Suppressor macrophage treated with lipopolysaccharide for 1 hour (primary cell): Measurements from ENCODE around the gene RBMX2.
"Not testable (repeated sequence)": the region's sequence is repeated elsewhere in the genome, so short reads cannot be mapped to it uniquely, and the experiment has no call there.

Source experiments
- DNase-seq, 3 donors: peaks; one replicate each; pipeline ENCODE4 v3.0.0-alpha.2; 2020 to 2022

The RBMX2 gene, protein sequence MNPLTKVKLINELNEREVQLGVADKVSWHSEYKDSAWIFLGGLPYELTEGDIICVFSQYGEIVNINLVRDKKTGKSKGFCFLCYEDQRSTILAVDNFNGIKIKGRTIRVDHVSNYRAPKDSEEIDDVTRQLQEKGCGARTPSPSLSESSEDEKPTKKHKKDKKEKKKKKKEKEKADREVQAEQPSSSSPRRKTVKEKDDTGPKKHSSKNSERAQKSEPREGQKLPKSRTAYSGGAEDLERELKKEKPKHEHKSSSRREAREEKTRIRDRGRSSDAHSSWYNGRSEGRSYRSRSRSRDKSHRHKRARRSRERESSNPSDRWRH

GRCh38 chrX:130401415-130402207 is at the start of gene RBMX2:
Gene RBMX2, plus strand, starts transcription at chrX:130401987. Its CDS starts 46 bp downstream, at chrX:130402033.
- peak; percentile 86 to 92 (median 86) for DNase-seq

DNA sequence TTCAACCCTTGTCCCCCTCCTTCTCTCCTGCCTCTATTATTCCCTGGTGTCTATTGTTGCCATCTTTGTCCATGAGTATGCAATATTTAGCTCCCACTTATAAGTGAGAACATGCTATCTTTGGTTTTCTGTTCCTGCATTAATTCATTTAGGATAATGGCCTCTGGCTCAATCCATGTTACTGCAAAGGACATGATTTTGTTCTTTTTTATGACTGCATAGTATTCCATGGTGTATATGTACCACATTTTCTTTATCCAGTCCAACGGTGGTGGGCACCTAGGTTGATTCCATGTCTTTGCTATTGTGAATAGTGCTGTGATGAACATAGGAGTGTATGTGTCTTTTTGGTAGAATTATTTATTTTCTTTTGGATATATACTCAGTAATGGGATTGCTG is 49.7 kb upstream of the RBMX2 start:
- DNase-seq: not testable (repeated sequence)

DNA sequence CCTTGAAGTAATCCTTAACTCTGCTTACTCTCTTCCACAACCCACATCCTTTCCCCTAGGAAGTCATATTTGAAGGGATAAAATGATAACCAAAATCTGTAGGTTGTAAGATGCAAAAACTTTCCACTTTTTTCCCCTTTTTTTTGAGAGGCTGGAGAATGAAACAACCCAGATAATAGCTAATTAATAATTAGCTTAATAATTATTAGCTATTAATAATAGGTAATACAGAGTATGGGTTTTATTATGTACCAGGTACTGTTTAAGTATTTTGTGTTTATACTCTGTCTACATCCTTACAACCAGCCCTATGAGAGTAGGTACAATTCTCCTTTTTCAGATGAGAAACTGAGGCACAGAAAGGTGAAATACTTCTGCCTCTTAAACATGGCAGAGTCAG is 25.7 kb upstream of the RBMX2 start:
- no peak for DNase-seq

DNA sequence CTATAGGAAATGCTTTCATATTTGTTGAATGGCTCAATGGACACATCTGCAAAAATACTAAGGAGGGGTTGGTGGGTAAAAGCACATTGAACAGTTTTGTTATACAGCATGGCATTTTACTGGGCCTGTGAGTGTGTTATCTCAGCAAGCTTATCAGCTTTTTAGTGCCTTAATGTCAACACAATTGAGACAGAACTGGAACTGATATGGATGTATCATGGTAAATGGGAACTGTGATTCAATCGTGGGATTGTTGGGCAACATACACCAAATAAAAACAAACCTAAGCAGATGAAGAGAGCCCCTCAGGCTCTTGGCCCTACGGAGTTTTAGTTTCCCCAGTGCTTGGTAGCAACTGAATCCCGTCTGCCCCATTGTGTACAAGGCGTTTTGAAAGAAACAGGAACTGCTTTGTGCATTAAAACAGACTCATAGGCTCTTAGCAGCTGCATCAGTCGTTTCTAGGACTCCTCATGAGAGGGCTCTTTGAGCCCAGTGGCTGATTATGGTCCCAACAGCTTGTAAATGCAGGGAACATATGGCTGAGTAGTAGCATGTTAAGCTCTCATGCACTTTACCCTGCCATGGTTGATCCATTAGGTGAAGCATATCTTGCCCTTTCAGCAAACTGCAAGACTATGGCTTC is 23.6 kb upstream of the RBMX2 start:
- DNase-seq: no peak

DNA sequence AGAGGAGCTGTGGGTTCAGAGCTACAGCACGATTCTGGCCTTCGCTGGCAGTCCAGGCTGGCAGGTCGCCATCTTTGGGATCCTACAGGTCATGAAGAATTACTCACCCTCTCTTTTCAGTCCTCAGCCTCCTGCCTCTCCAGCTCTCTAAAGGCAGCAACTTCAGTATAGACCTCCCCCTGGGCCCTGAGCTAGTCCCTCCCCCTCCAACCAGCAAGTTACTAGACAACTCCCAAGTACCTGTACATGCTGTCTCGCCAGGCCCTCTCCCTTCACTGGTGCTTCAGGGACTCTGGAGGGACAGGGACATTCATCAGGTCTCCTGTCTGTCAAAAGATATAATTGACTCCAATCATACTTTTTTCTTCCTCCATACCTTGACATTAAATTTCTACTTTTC is 16.3 kb upstream of the RBMX2 start, which contains the start of gene GPR119:
Gene GPR119 (minus strand): TSS at position 155 of the 400 bp plus-strand sequence. CDS start 227 bp downstream, outside the sequence.
- DNase-seq: no peak

DNA sequence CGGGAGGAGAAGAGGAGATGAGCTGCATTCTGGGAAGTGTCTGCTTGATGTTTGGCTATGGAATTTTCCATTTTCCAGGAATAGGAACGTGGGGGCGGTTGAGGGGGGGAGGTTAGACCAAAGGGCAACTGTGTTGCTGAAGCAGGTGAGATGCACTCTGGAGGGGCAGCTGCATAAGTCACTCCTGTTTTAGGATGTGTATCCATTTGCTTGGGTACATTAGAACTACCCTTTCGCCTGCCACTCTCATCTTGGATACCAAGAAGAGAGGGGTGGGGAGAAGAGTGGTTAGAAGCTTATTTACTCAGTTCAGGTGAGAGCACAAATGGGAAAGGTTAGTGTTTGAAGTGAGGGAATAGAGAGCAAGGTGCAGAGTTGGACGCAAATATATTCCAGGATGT is 15.4 kb upstream of the RBMX2 start:
- DNase-seq: no peak

- peak; percentile 27 to 36 (median 36) for DNase-seq
These were observed 8.2 kb upstream of the RBMX2 start for GRCh38 chrX:130393451-130394074.

- DNase-seq: no peak
These were observed 6.4 kb upstream of the RBMX2 start for GRCh38 chrX:130395341-130395740.

DNA sequence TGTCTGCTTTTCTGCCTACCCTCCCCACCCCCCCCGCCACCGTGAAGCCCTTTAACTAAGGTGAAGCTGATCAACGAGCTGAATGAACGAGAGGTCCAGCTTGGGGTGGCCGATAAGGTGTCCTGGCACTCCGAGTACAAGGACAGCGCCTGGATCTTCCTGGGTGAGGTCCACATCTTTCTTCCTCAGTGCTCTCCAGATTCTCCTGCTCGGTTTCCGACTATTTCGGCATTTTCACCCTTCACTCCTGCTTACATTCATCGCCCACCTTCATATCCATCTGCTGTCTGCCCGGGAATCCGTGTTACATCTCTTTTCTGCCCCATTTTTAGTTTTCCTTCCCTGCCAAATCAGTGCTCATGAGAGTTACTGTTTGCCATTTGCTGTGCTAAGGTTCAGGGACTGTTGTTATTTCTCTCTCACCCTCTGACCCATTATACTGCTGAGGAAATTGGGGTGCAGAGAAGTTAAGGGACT is 459 bp downstream of the RBMX2 start:
- DNase-seq: no peak

DNA sequence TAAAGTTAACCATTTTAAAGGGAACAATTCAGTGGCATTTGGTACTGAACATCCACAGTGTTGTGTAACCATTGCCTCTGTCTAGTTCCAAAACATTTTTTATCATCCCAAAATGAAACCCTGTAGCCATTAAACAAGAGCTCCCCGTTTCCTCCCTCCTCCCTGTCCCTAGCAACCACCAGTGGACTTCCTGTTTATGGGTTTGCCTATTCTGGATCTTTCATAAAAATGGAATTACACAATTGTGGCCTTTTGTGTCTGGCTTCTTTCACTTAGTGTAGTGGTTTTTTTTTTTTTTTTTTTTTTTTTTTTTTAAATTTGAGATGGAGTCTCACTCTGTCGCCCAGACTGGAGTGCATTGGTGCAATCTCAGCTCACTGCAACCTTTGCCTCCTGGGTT is 11.6 kb downstream of the RBMX2 start:
- peak; percentile 59 to 84 (median 78) for DNase-seq

GRCh38 chrX:130414800-130415199 is 13.0 kb downstream of the RBMX2 start:
- DNase-seq: no peak

DNA sequence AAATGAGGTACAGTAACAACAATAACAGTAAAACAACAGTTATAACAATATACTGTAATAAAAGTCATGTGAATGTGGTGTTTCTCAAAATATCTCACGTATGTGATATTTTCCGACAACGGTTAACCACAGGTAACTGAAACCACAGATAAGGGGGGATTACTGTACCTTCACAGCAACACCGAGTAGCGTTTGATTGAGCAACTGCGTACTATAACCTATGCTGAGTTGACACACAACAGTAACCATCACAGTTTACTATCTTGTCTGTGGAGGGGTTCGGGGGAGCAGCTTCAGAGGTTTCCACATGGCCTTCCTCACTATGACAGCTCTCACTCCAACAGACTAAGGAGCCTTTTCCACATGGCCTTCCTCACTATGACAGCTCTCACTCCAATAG is 13.4 kb downstream of the RBMX2 start:
- DNase-seq: no peak

DNA sequence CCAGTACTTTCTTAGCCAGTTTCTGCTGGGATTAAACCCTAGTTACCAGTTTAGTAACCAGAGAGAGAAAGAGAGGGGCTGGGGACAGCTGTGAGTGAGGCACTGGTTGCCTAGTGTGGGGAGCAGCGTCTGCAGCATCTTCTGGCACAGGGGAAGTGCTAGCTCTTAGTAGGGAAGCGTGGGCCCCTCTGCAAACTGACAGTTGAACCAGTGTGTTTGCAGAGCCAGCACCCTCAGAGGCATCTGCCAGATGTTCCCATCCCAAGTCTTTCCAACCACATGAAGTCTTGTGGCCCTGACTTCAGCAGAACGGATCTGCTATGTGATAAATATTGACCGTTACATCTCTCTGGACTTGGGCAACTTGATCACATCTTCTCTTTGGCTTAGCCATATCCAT is 15.0 kb downstream of the RBMX2 start:
- no peak for DNase-seq

DNA sequence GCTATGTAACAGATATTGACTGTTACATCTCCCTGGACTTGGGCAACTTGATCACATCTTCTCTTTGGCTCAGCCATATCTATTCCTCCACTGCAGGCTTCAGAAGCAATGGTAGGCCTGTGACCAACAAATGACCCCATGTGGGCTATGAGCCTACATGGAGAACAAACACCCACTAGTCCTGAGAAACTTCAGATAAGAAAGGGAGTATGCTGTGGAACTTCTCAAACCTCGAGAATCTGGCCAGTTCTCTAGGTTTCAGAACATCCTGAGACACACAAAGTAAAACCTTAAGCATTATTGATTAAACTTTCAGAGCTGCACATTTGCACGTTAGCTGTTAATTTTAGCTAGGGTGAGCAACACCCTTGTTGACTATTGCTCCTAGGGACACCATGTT is 16.3 kb downstream of the RBMX2 start:
- DNase-seq: no peak

DNA sequence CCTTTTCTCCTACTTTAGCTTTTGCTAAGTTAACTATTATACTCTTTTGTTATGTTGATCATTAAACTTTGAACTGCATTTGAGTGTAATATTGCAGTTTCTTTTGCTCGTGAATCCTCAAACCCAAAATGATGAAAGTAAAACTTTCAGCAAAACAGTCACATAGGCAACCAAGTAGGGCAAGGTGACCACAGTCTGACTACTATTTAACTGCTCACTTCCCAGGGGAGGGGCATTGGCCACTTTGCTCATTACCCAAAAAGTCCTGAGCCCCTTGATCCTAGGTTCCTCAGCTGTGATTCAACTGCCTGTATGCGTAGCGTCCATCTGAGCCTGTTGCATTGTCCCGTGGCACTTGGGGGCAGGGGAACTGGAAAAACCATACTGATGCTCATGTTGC is 17.0 kb downstream of the RBMX2 start:
- no peak for DNase-seq

GRCh38 chrX:130419263-130419662 is 17.5 kb downstream of the RBMX2 start:
- DNase-seq: no peak

DNA sequence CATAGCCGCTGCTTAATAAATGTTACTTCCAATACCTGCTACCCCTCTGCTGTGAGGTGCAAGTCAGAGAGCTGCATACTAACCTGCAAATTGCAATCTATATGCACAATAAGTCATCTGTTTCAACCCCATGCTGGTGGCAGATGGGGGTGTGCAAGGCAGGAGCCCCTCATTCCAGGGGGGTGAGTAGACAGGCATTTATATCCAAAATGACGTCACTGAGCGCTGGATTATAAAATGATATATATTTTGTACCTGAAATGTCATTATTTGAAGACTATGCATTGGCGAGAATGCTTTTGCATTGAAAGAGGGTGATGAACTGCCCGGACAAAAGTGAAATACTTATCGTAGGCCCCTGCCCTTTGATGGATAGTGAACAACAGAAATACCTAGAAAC is 24.7 kb downstream of the RBMX2 start:
- DNase-seq: no peak

DNA sequence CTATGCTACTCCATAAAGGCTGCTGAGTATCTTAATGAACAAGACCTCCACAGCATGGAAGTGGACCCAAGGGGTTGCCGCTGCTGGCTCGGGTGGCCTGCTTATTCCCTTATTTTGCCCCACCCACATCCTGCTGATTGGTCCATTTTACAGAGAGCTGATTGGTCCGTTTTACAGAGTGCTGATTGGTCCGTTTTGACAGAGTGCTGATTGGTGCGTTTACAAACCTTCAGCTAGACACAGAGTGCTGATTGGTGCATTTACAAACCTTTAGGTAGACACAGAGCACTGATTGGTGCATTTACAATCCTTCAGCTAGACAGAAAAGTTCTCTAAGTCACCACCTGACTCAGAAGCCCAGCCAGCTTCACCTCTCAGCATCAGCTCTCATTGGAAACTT is 27.4 kb downstream of the RBMX2 start:
- DNase-seq: not testable (repeated sequence)

DNA sequence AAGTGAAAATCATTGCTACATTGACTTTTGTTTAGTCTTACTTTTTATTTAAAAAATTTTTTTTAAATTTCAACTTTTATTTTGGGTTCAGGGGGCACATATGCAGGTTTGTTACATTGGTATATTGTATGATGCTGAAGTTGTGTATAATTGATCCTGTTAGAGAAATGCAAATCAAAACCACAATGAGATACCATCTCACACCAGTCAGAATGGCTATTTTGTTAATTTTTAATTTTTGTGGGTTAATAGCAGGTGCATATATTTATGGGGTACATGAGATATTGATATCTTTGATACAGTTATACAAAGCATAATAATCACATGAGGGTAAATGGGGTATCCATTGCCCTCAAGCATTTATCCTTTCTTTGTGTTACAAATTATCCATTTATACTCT is 34.1 kb downstream of the RBMX2 start:
- no peak for DNase-seq

DNA sequence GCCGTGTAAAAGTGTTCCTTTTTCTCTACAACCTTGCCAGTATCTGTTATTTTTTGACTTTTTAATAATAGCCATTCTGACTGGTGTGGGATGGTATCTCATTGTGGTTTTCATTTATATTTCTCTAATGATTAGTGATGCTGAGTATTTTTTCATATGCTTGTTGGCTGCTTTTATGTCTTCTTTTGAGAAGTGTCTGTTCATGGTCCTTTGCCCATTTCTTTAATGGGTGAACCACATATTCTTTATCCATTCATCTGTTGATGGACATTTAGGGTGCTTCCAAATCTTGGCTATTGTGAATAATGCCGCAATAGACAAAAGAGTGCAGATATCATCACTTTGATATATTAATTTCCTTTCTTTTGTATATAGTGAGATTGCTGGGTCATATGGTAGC is 36.2 kb downstream of the RBMX2 start:
- not testable (repeated sequence) for DNase-seq

GRCh38 chrX:130443875-130444274 is 42.1 kb downstream of the RBMX2 start:
- DNase-seq: no peak

DNA sequence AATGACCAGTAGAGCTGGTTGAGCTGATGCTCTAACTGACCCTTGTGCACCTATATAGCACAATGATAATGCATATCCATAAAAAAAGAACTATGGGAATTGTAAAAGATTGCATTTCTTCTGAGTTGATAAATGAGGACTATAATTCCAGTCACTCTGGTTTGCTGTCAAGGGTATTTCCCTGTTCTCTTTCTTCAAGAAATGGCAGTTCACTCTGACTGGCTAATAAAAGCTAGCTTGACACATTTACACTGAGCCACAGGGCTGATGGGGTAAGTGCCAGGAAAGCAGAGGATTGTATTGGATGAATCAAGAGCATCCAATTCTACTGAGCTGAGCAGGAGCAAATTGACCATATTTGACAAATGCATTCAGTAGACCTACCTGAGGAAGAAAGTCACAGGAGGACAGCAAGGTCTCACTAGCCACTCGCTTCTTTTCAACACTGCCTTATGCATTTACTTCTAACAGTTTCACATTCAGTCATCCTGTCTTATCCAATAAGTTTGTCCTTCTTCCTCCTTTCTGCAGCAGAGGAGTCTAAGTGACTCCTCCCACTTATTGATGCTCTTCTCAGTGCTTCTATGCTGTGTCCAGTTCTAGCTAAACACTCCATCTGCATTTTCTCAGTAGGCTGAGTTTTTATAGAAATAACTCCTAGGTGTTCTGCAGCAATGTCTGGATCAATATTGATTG is 43.0 kb downstream of the RBMX2 start:
- no peak for DNase-seq
